CD4-positive, alpha-beta T cell treated with Interleukin-21 for 1 hour (primary cell): ENCODE measurements around the gene METTL15.
"Not testable (repeated sequence)": the region's sequence is repeated elsewhere in the genome, so short reads cannot be mapped to it uniquely, and the experiment has no call there.

Experiments used
- DNase-seq: peaks from one replicate; pipeline ENCODE4 v3.0.0-alpha.2; 2020

Gene METTL15

GRCh38 chr11:28223577-28223976 lies 115.4 kb downstream of the METTL15 start:
- DNase-seq = no peak

GRCh38 chr11:28223994-28224393 lies 115.8 kb downstream of the METTL15 start:
- DNase-seq = no peak

GRCh38 chr11:28227460-28227859 lies 119.3 kb downstream of the METTL15 start:
- no peak for DNase-seq

GRCh38 chr11:28228196-28228895 lies 120.2 kb downstream of the METTL15 start:
- DNase-seq = no peak

GRCh38 chr11:28231475-28231874 lies 123.3 kb downstream of the METTL15 start:
- DNase-seq = no peak

- no peak for DNase-seq
Observed at GRCh38 chr11:28232649-28233048, 124.5 kb downstream of the METTL15 start.

GRCh38 chr11:28241760-28242159 lies 133.6 kb downstream of the METTL15 start:
- DNase-seq = no peak

GRCh38 chr11:28242596-28242995 lies 134.4 kb downstream of the METTL15 start:
- DNase-seq = no peak

- no peak for DNase-seq
Observed at GRCh38 chr11:28243061-28243460, 134.9 kb downstream of the METTL15 start.

GRCh38 chr11:28243581-28243980 lies 135.4 kb downstream of the METTL15 start:
- no peak for DNase-seq

- DNase-seq = no peak
Observed at GRCh38 chr11:28245131-28245530, 136.9 kb downstream of the METTL15 start.

- DNase-seq = no peak
Observed at GRCh38 chr11:28250192-28250591, 142.0 kb downstream of the METTL15 start.

- DNase-seq = no peak
Observed at GRCh38 chr11:28251257-28251656, 143.1 kb downstream of the METTL15 start.

GRCh38 chr11:28257761-28258160 lies 149.6 kb downstream of the METTL15 start:
- DNase-seq = no peak

GRCh38 chr11:28259177-28259843 lies 151.1 kb downstream of the METTL15 start:
- DNase-seq = no peak

- no peak for DNase-seq
Observed at GRCh38 chr11:28268925-28269324, 160.7 kb downstream of the METTL15 start.

GRCh38 chr11:28269586-28269985 lies 161.4 kb downstream of the METTL15 start:
- DNase-seq = no peak

GRCh38 chr11:28272247-28272646 lies 164.1 kb downstream of the METTL15 start:
- not testable (repeated sequence) for DNase-seq

- DNase-seq = no peak
Observed at GRCh38 chr11:28274216-28274615, 166.0 kb downstream of the METTL15 start.

- DNase-seq = no peak
Observed at GRCh38 chr11:28284196-28284595, 176.0 kb downstream of the METTL15 start.

- DNase-seq = no peak
Observed at GRCh38 chr11:28289444-28289843, 181.3 kb downstream of the METTL15 start.

- not testable (repeated sequence) for DNase-seq
Observed at GRCh38 chr11:28290995-28291394, 182.8 kb downstream of the METTL15 start.

- no peak for DNase-seq
Observed at GRCh38 chr11:28296426-28296825, 188.2 kb downstream of the METTL15 start.

- DNase-seq = no peak
Observed at GRCh38 chr11:28298209-28298608, 190.0 kb downstream of the METTL15 start.
